HepG2 (cell line): ENCODE measurements around the gene TMSB15B. TPM values are rescaled to one million over a fixed set of nuclear protein-coding genes. Genes with fewer than 3 reads are reported as not detected.
"Not testable (repeated sequence)": the region's sequence is repeated elsewhere in the genome, so short reads cannot be mapped to it uniquely, and the experiment has no call there.

ENCODE experiments used
- ATAC-seq: fragments of 200-7000 bp; cut with Tn5 transposase; 3 replicates; pipeline ENCODE4 v1.9.1; 2020; ENCODE audit warnings: mild to moderate bottlenecking, moderate library complexity
- BruUV-seq: library from RNA; stranded (reverse); fragments of 400-500 nt; replicated peaks from 2 replicates; lab custom pipeline; 2021; lab: Mats Ljungman, UMichigan
- CTCF ChIA-PET: fragments of 300-600 bp; formaldehyde crosslinking; extraction: SDS; loops from one replicate; lab custom pipeline; 2021; ENCODE audit warnings: low total read pairs, inconsistent platforms, low intra/inter-chr PET ratio; lab: Yijun Ruan, JAX
- POLR2A ChIA-PET: fragments of 350-600 bp; sonication (Branson Sonifier 250); formaldehyde crosslinking; loops from one replicate; lab custom pipeline; 2020; ENCODE audit warnings: antibody characterized with exemption, inconsistent platforms; lab: Yijun Ruan, JAX
- DNase-seq: peaks from one replicate; pipeline ENCODE4 v3.0.0-alpha.2; 2015; ENCODE audit warnings: low spot score
- FAIRE-seq: peaks from 3 replicates; lab custom pipeline; 2011; peaks lifted over from hg19 to GRCh38; lab: Jason Lieb, UNC
- H2AFZ ChIP-seq: one replicate; pipeline ENCODE4 v1.6.1; 2011; ENCODE audit warnings: low read length, inconsistent platforms
- H3K27ac ChIP-seq: fragments of 300-600 bp; 3 replicates; pipeline ENCODE4 v1.8.0; 2011; ENCODE audit warnings: mixed run types, mild to moderate bottlenecking, mixed read lengths, low read length, inconsistent platforms; ENCODE audit not compliant: insufficient read depth; ENCODE audit errors: extremely low read length
- H3K27me3 ChIP-seq, 2 experiments: fragments of 200-600 bp in 1 of 2; 2 replicates in 1 of 2; 3 replicates in 1 of 2; pipeline versions ENCODE4 v1.6.0 to v1.8.0; 2011; ENCODE audit warnings: low read length in 2 of 2, mild to moderate bottlenecking in 2 of 2, moderate library complexity in 2 of 2, inconsistent platforms in 1 of 2; ENCODE audit not compliant: insufficient read depth in 2 of 2, control insufficient read depth in 1 of 2
- H3K36me3 ChIP-seq, 2 experiments: fragments of 200-600 bp in 1 of 2; replicated peaks in 1 of 2; 2 replicates in 1 of 2; 3 replicates in 1 of 2; pipeline versions ENCODE4 v1.5.1 to v1.8.0; 2011; ENCODE audit warnings: low read length in 2 of 2, inconsistent platforms in 1 of 2; ENCODE audit not compliant: insufficient read depth in 2 of 2, control insufficient read depth in 1 of 2
- H3K4me1 ChIP-seq: 2 replicates; pipeline ENCODE4 v1.5.1; 2012; ENCODE audit warnings: low read length, inconsistent platforms; ENCODE audit not compliant: insufficient read depth
- H3K4me2 ChIP-seq: 2 replicates; pipeline ENCODE4 v1.6.0; 2011; ENCODE audit warnings: low read depth, low read length, inconsistent platforms
- H3K4me3 ChIP-seq, 3 experiments: fragments of 200-600 bp in 1 of 3; sonication (generic), shearing (Covaris generic) in 1 of 3; replicated peaks in 1 of 3; 2 replicates each; pipeline ENCODE4 v1.5.1; 2011 to 2016; ENCODE audit warnings: low read length in 3 of 3, inconsistent platforms in 2 of 3, low read depth in 2 of 3, mild to moderate bottlenecking in 2 of 3, control low read depth in 1 of 3, mixed read lengths in 1 of 3; ENCODE audit not compliant: insufficient read depth in 1 of 3
- H3K79me2 ChIP-seq: one replicate; pipeline ENCODE4 v1.6.1; 2011; ENCODE audit warnings: low read length, inconsistent platforms; ENCODE audit not compliant: insufficient read depth
- H3K9ac ChIP-seq: 2 replicates; pipeline ENCODE4 v1.6.0; 2011; ENCODE audit warnings: mild to moderate bottlenecking, low read depth, low read length, inconsistent platforms; ENCODE audit not compliant: insufficient read depth
- H3K9me3 ChIP-seq: 2 replicates; pipeline ENCODE4 v1.5.1; 2012; ENCODE audit warnings: mild to moderate bottlenecking, low read length
- H4K20me1 ChIP-seq: 2 replicates; pipeline ENCODE4 v1.6.0; 2011; ENCODE audit warnings: inconsistent platforms, mild to moderate bottlenecking, low read length, moderate library complexity; ENCODE audit not compliant: insufficient read depth
- ATRX ChIP-seq: sonication (generic); formaldehyde crosslinking; IDR thresholded peaks from 2 replicates; pipeline ENCODE4 v1.4.0; 2020; ENCODE audit warnings: missing genetic modification reagents, borderline replicate concordance
- NFKB2 ChIP-seq: sonication (generic); formaldehyde crosslinking; IDR thresholded peaks from 2 replicates; pipeline ENCODE4 v1.4.0; 2020; ENCODE audit warnings: missing genetic modification reagents, borderline replicate concordance
- STAG1 ChIP-seq: sonication (generic); formaldehyde crosslinking; IDR thresholded peaks from 2 replicates; pipeline ENCODE4 v1.4.0; 2020; ENCODE audit warnings: missing genetic modification reagents
- ZBTB34 ChIP-seq: sonication (generic); formaldehyde crosslinking; IDR thresholded peaks from 2 replicates; pipeline ENCODE4 v1.8.0; 2022; ENCODE audit warnings: mild to moderate bottlenecking, missing genetic modification reagents
- WGBS: methylation state at CpG from one replicate; pipeline ENCODE4 v1.1.6; 2017; ENCODE audit warnings: low lambda C conversion rate; 5-methylcytosine and 5-hydroxymethylcytosine counted together
- in situ Hi-C: cut with HindIII; loops from 2 replicates; pipeline ENCODE4 v1.10.0; 2017; ENCODE audit warnings: low pct_unique_long_range_greater_than_20kb; ENCODE audit not compliant: extremely low pct_ligation_motif_present
- intact Hi-C: fragments of 100-400 bp; cut with micrococcal nuclease; formaldehyde crosslinking; loops from one replicate; pipeline ENCODE4 v1.10.0; 2022; ENCODE audit not compliant: unreplicated experiment
- polyA plus RNA-seq, 8 experiments: library from polyadenylated mRNA; depleted of rRNA in 3 of 8; stranded (reverse) in 7 of 8; unstranded in 1 of 8; fragments of >200 nt; fragmentation: Illumina TruSeq in 4 of 8; extraction: Trizol in 4 of 8; gene quantifications; 2 replicates each; pipeline versions ENCODE4 v1.2.1 to v1.2.3, GENCODE V29; 2011 to 2016; ENCODE audit warnings: low read depth in 4 of 8, missing spikeins in 1 of 8, mixed read lengths in 1 of 8; ENCODE audit not compliant: insufficient read depth in 1 of 8
- total RNA-seq, 5 experiments: library from RNA; depleted of rRNA; stranded (reverse); fragments of >200 nt; fragmentation: Illumina TruSeq; extraction: Trizol; gene quantifications; 2 replicates each; pipeline ENCODE4 v1.2.3, GENCODE V29; 2016; ENCODE audit warnings: low read depth in 1 of 5
- TF ChIP-seq, protein P1 (sequence below): sonication (generic); formaldehyde crosslinking; IDR thresholded peaks from 2 replicates; pipeline ENCODE4 v1.5.0; 2020; ENCODE audit warnings: mild to moderate bottlenecking, missing genetic modification reagents, moderate library complexity

The TMSB15B gene
- total and polyA plus RNA-seq, 2 of the 13 experiments (the other 11 are each of a cell fraction or from before 2014, with no cell fraction given): not detected

DNA sequence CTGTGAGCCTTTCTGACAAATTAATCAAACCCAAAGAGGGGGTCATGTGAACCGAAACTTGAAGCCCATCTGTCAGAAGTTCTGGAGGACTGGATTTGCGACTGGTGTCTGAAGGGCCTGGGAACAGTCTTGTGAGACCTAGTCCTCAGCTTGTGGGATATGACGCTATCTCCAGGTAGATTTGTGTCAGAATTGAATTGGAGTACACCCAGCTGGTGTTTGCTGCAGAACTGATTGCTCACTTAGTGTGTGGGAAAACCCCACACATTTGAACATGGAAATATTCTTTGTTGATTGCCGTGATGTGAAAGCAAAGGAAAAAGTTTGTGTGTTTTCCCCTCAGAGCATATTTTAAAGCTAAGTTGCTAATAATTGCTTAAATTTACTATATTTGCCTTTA, 30.3 kb upstream of the TMSB15B start (continued):
- no peak for TF ChIP-seq ZBTB34 (CRISPR knock-in tag)

DNA sequence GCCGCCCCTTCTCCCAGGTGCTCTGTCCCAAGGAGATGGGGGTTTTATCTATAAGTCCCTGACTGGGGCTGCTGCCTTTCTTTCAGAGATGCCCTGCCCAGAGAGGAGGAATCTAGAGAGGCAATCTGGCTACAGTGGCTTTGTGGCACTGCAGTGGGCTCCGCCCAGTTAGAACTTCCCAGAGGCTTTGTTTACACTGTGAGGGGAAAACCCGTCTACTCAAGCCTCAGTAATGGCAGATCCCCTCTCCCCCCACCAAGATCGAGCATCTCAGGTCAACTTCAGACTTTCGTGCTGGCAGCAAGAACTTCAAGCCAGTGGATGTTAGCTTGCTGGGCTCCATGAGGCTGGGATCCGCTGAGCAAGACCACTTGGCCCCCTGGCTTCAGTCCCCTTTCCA, 22.2 kb upstream of the TMSB15B start:
- H3K9ac ChIP-seq, H3K27ac ChIP-seq, H3K9me3 ChIP-seq, H2AFZ ChIP-seq, ATAC-seq, BruUV-seq, CTCF ChIA-PET, H3K4me2 ChIP-seq, DNase-seq, FAIRE-seq, H3K4me1 ChIP-seq, intact Hi-C loops, H3K4me3 ChIP-seq, POLR2A ChIA-PET, H3K79me2 ChIP-seq, H3K27me3 ChIP-seq, H3K36me3 ChIP-seq, H4K20me1 ChIP-seq: not testable (repeated sequence)
- no CpG with 5 or more reads among the region's 6 CpGs for WGBS
- in situ Hi-C loops: loop anchor here (25.0 kb wide), 1 partner anchor 103 kb away; the partner anchor contains the start of gene RAB9B

GRCh38 chrX:103941201-103941975, 21.0 kb upstream of the TMSB15B start:
- no peaks in the 10 kb centered on the region for H3K27me3 ChIP-seq
- WGBS: 25% methylated on average over 3 of the region's 3 CpGs
- no peaks in the 10 kb centered on the region for H3K9me3 ChIP-seq
- H3K79me2 ChIP-seq: no peaks in the 10 kb centered on the region
- TF ChIP-seq, protein P1, sequence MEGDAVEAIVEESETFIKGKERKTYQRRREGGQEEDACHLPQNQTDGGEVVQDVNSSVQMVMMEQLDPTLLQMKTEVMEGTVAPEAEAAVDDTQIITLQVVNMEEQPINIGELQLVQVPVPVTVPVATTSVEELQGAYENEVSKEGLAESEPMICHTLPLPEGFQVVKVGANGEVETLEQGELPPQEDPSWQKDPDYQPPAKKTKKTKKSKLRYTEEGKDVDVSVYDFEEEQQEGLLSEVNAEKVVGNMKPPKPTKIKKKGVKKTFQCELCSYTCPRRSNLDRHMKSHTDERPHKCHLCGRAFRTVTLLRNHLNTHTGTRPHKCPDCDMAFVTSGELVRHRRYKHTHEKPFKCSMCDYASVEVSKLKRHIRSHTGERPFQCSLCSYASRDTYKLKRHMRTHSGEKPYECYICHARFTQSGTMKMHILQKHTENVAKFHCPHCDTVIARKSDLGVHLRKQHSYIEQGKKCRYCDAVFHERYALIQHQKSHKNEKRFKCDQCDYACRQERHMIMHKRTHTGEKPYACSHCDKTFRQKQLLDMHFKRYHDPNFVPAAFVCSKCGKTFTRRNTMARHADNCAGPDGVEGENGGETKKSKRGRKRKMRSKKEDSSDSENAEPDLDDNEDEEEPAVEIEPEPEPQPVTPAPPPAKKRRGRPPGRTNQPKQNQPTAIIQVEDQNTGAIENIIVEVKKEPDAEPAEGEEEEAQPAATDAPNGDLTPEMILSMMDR (CRISPR knock-in tag): peak; percentile 32; the same call in 1 of the 2 replicates
- TF ChIP-seq STAG1 (CRISPR knock-in tag): peak; percentile 23; the same call in 1 of the 2 replicates
- no peak for TF ChIP-seq NFKB2 (CRISPR knock-in tag)
- no peak for TF ChIP-seq ATRX
- no peak for DNase-seq
- no peaks in the 10 kb centered on the region for H4K20me1 ChIP-seq
- BruUV-seq: no TSS peak
- no peak overlapping the region for H3K27ac ChIP-seq
- no peak overlapping the region for H3K9ac ChIP-seq
- no peak overlapping the region for H2AFZ ChIP-seq
- H3K4me1 ChIP-seq: no peaks in the 10 kb centered on the region
- ChIA-PET POLR2A (no interaction called here), CTCF (no interaction called here)
- FAIRE-seq: peak; percentile 85
- no peak overlapping the region for H3K4me2 ChIP-seq
- intact Hi-C loops: no loop called here
- no peaks in the 10 kb centered on the region for H3K36me3 ChIP-seq
- no peak for ATAC-seq
- in situ Hi-C loops: loop anchor here (25.0 kb wide), 1 partner anchor 104 kb away; the partner anchor contains the start of gene RAB9B
- no peak overlapping the region for H3K4me3 ChIP-seq
